GM18517 (cell line): Measurements from ENCODE around the gene PUS3.
"Not testable (repeated sequence)": the region's sequence is repeated elsewhere in the genome, so short reads cannot be mapped to it uniquely, and the experiment has no call there.

Source experiments
- ATAC-seq: cut with Tn5 transposase; IDR thresholded peaks from one replicate; pipeline ENCODE4 v1.9.1; 2021; ENCODE audit warnings: mild to moderate bottlenecking, moderate library complexity; ENCODE audit not compliant: unreplicated experiment

The PUS3 gene

DNA sequence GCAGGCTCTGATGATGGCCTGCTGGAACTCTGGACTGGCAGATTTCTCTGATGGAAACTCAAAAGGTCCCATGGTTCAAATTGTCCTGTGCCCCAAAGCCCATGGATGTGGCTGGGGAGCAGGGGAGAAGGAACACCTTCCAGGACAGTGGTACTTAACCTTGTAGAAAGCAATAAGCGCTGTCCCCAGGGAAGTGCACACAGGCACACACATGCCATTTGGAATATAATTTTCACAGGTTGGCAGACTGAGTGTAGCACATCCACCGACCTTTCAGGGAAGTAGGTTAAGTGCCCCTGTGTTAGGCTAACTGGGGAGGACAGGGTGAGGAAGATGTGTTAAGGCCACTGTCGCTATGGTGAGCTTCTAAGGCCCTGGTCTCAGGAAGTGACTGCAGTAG lies 19.1 kb upstream of the PUS3 start:
- no peak for ATAC-seq

DNA sequence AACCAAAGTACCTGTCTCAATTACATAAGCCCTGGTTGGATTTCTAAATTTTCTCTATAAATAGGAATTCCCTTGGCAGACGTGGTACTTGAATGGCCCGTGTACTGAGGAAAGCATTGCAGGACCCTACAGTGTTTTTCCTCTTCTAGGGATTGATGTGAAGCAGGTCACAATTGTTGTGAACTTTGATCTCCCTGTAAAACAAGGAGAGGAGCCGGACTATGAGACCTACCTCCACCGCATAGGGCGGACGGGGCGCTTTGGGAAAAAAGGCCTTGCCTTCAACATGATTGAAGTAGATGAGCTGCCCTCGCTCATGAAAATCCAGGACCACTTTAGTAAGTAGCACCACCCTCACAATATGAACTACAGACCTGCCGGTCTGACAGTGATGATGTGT lies 18.0 kb upstream of the PUS3 start:
- no peak for ATAC-seq

DNA sequence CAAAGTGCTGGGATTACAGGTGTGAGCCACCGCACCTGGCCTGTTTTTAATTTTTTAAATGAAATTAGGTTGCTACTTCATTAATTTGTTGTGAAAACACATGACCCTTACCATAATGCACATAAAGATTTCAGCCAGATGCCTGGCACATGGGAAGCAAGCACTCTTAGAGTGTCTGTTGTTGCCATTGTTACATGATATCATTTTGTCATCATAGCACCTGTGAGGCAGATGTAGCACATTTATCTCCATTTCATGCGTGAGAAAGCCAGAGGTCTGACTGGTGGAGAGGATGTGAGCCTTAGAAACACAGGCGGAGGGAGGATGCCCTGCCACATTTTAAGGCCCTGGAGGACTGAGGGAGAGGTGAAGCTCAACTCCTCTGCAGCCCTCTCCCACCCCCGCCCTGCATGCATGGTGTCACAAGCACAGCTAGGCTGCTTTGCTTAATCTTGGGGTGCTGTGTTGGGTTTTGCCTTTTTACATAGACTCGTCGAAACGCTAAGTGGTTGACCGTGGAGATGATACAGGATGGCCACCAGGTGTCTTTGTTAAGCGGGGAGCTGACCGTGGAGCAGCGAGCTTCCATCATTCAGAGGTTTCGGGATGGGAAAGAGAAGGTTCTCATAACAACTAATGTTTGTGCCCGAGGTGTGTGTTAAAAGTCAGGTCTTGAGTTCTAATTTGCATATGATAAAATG lies 15.3 kb upstream of the PUS3 start:
- no peak for ATAC-seq

DNA sequence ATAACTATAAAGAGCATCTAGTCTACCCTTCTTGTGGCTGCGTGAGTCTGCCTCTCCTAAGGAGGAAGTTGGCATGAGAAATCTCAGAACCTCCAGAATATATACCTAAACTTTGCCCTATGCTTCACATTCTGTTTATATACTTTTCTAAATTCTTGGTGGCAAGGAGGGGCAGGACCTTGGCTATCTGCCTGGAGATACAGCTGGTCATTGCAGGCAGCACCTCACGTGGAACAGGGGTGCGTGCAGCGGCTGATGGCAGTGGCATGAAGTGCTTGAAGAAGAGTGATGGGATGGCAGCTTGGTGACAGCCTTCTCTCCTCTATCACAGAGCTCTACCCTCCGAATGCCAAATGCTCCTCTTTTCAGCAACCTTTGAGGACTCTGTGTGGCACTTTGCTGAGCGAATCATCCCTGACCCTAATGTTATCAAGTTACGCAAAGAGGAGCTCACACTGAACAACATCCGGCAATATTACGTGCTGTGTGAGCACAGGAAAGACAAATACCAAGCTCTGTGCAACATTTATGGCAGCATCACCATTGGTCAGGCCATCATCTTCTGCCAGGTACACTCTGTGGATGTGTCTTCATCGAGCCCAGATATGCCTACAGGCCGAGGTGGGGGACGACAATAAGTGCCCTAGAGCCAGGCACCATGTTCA lies 13.8 kb upstream of the PUS3 start:
- ATAC-seq, result no peak

DNA sequence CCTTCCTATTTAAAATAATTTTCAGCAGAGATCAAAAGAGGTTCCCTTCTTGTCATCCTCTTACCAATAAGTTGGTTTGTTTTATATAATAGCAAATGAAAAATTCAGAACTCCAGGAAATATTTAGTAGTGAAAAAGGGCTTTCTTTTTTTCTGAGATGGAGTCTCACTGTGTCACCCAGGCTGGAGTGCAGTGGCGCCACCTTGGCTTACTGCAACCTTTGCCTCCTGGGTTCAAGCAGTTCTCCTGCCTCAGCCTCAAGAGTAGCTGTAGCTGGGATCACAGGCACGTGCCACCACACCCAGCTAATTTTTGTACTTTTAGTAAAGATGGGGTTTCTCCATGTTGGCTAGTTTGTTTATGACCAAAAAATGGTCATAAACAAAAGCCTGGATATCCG lies 11.6 kb upstream of the PUS3 start:
- not testable (repeated sequence) for ATAC-seq

DNA sequence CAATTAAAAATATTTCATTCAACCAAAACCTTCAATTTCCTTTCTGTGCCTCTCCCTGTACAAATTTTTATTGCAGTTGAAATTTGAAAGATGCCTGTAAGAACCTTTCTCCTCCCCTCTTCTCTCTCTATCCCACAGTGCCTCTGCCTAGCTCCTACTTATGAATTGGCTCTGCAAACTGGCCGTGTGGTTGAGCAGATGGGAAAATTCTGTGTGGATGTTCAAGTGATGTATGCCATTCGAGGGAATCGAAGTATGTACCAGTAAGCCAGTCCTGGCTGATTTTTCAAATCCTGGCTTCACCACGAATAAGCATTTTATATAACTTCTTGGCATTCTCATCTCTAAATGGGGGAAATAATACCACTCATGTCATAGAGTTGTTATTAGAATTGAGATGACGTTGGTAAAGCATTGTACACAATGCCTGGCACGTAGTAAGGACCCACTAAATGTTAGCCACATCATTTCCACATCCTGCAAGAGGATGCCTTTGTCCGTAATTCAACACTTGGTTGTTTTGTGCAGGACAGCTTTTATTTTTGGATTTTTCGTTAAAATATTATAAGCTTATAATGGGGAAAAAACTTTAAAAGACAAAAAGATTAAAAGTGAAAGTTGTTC lies 7.3 kb upstream of the PUS3 start:
- no peak for ATAC-seq

DNA sequence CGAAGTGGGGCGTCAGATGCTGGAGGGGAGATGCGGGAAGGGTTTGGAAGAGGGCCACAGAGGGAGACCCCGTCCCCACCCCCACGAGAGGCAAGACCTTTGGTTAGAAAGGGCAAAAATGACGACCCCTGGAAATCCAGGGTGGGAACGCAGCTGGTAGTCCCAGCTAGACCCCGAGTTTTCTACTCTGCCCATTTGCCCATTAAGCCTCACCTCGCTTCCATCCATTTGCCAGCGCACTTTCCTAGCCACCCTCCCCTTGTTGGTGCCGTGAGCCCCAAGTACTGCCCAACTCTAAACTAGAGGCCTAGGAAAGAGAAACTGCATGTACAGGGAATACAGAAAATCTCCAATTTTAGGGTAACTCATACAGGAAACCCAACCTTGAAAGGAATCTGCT lies 1.7 kb upstream of the PUS3 start:
- ATAC-seq, result no peak

DNA sequence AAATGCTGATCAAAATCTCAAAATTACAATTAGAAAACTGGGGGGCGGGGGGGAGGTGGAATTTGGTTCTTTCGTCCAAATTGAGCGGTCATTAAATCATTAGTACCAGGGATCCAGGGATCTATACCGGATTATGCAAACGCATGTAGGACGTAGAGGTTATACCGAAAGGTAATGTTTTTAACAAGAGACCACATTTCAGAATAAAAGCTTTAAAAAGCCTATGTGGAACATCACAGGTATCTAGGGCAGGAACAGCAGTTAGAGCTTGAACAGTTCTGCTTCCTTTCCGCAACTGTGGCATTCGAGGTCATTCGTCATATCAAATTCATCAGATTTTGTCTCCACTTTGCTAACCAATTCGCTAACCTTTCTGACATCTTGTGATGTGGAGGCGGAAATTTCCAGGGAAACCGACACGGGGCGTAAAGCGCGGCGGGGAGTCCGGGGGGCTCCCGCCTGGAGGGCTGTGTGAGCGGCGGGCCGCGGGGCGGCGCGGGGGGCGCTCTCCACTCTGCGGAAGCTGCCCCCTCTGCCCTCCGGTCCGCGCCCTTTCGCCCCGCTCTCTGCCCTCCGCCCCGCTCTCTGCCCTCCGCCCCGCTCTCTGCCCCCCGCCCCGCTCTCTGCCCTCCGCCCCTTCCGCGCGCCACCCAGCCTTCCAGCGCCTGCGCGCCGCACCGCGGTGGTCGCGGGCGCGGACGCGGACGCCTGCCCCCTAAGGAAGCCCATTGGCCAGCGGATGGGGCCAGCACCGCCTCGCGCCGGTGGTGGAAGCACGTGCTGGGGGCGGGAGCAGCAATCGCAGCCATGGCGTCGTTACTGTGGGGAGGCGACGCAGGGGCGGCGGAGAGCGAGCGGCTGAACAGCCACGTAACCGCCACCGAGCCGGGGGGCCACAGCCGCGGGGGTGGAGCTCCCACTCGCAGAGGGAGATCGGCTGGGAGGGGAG lies 979 bp upstream of the PUS3 start, which contains the start of gene DDX25:
Gene DDX25, plus strand, starts transcription at position 798 of the 949 bp plus-strand sequence. Its CDS starts 10 bp downstream, at position 808.
- no peak for ATAC-seq

DNA sequence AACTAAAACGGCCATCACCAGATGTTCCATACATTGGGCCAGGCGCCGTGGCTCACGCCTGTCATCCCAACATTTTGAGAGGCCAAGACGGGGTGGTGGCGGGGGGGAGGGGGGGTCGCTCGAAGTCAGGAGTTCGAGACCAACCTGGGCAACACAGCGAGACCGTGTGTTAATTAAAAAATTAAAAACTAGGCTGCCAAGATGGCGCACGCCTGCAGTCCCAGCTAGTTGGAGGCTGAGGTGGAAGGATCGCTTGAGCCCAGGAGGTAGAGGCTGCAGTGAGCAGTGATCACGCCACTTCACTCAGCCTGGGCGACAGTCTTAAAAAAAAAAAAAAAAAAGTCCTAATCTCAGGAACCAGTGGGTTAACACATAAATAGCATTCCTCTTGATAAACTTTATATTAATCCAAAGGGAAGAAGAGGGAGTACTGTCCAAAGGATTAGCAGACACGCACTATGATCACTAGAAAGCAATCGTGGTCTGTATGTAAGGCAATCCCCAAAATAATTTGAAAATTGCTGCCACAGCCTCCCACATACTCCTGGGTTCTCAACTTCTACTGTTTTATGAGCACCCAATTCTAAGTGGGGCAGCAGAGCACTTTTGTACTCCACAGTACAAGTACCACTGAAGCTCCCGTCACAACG lies 604 bp downstream of the PUS3 start:
- ATAC-seq, result peak; percentile 20

DNA sequence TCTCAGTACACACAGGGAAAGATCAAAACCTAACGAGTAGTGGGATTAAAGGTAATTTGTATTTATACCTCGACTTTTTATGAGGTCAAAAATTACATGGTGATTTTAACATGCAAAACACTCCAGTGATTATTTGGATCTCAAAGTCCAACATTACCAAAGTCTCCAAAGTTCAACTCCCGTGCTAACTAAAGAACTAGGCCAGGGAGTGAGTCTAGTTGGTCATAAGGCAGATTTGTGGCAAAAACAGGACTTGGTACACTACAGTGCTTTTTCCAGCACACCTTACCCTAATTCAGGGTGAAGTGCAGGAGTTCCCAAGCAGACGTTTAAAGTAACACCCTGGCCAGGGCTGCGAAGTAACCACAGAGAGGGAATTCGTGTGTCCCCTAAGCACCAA lies 1.1 kb downstream of the PUS3 start:
- no peak for ATAC-seq

DNA sequence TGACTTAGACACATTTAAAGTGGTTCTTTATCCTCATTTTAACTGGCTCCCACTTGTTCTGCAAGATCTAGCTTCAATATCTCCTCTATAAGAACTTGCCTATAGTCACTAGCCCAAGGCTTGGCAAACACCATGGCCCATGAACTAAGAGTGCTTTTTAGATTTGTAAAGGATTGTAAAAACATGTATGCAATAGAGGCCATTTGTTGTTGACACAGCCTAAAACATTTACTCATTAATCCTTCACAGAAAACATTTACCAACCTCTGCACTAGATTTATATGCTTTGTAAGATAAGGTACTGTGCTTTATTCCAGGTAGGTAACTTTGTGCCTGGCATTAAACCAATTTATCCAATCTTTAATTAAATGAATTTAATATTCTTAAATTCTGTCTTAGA lies 10.0 kb downstream of the PUS3 start:
- ATAC-seq, result no peak

DNA sequence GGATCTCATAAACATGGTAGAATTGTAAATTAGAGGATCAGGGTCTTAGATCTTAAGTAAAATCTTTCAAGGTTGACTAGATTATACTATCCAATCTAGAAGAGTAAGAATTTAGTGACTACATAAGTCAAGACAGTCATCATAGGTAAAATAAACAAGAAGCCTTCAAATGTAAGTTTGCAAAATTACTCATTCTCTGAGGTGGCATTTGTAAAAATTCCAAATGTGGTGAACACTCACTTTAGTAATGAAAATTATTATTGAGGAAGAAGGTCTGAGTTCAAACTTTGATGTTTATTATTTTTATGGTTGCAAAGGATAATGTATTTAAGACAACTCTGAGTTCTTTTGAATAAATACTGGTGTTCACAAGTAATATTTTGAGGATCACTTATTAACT lies 10.9 kb downstream of the PUS3 start:
- no peak for ATAC-seq

DNA sequence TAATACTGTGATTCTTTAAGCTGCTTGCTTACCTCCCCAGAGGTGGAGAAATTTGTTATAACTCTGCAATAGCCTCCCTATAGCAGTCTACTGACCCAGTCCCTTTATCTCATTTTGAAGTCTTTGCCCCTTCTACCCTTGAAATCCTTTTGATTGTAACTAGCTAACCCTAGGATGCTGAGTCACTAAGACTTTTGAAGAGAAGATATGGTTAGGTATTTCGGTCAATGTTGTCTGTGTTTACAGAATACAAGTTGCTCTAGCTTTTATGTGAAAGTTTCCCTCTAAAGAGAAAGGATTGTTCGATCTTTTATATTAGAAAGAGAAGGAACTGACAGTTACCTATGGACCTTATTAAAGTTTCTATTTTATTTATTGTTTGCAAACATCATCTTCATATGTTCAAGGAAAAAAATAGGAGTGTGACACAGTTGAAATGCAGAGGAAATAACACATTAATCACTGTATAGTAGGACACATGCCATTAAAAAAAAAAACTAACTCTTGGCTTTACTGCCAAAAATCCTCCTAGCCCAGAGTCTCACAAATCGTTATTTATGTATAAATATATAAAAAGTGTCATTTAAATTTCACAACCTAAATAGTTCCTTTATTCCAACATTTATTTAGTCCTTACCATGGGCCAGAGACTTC lies 12.4 kb downstream of the PUS3 start:
- no peak for ATAC-seq

DNA sequence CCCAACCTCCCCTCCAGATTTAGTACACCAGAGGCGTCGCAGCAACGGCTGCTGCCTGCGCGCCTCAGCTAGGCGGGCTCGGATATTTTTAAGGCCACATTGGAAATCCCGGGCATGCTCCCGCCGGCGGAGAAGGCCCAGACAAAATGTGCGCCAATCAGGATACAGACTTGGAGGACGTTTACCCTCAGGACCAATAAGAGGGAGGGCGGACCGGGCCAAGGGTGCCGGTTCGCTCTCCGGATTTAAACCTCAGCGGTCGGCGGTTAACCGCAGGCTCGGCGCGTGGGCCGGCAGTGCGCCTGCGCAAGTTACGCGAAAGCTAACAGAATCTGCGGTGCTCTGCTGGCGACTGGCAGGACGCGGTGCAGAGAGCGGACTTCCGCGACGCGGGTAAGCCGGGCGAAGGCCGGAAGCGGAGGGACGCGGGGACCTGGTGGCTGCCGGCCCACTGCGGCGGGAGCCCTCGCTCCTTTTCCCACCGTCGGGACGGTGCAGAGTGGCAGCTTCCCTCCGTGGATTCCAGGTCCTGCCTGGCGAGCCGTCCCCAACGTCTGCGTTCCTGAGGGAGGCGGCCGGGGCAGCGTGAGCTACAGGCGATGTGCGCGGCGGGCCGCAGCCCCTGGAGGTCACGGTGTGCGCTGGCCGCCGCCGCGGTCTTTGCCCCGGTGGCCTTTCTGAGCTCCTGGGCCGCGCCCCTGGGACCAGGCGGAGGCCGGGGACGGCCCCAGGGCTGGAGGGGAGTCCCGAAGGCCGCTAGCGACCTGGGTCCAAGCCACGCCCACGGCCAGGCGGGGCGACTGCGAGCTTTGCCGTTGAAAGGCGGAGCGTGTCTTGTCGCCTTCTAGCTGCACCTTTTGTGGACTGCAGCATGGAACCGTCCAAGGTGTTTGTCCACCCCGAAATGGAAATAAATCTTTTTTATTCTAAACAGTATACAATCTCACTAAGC lies 15.4 kb downstream of the PUS3 start, which contains the start of gene HYLS1:
Gene HYLS1, plus strand, starts transcription at position 296 of the 952 bp plus-strand sequence. CDS start 11,701 bp downstream, outside the sequence.
- peak; percentile 88 for ATAC-seq

DNA sequence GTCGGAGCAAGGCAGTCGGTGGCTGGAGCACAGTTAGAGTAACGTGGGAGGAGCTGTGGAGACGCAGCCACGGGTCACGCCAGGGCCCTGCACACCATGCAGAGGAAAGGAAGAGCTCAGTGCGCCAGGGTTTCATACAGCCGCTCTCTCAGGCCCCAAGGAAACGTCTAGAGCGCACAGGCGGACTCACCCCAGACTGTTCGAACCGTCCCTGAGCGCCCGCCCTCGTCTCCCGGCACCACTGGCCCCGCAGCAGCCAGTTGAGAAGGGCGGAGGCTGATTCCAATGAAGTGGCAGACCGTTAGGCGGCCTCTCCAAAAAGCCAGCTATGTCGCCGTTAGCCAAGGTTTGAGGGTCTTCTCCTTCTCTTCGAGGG lies 16.0 kb downstream of the PUS3 start:
- peak; percentile 33 for ATAC-seq

DNA sequence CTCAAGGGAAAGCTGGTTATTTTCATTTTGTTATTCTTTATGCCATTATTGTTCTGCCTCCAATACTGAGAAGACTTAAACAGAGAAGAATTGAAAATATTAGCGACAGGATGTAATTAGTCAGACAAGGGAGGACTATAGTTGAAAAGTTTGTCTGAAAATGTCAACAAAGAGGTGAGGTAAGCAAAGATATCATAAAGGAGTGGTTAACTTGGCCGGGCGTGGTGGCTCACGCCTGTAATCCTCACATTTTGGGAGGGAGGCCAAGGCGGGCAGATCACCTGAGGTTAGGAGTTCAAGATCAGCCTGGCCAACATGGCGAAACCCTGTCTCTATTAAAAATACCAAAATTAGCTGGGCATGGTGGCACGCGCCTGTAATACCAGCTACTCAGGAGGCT lies 19.6 kb downstream of the PUS3 start:
- no peak for ATAC-seq

DNA sequence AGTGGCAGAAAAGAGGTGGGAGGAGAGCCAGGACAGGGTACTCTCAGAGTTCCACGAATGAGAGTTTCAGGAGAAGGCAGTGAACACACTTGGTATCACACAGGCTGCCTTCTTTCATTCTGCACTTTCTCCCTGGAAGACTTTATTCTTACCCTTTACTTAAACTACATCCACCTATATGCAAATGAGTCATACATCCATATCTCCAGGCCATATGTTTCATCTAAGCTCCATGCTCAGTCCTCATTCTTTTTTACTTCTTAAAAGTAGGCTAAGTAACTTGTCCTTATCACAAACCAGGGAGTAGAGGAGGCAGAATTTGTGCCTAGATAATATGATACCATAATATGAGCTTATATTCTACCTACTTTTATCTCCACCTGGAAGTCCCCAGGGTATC lies 21.7 kb downstream of the PUS3 start:
- ATAC-seq, result no peak

DNA sequence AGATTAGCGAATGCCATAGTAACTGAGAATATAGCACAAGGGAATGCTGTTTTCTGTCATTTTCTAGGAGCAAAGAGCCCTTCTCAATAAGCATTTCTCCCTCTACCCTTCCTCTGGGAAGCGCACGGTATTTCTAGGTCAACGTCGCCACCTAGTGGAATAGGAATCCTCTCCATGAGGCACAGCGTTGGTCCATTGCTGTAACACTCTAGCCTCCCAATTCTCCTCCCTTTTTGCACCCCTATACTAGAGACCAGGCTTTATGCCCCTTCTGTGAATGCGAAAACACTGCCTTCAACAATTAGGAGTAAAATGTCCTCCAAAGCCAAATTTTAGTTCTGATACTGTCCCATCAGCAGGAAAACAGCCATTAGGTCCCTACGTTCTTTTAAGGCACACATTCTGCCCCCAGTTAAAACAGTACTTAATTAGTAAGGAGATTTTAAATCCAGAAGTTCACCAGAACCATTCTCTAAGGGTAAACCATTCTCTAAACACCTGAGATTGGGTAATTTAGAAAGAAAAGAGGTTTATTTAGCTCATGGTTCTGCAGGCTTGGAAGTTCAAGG lies 28.4 kb downstream of the PUS3 start:
- ATAC-seq, result peak; percentile 71
